Tibial artery (tissue), 4 donors: Measurements from ENCODE around the gene ANKRD65.

Experiments used
- DNase-seq, 2 donors: peaks; one replicate each; pipeline ENCODE4 v3.0.0-alpha.2; 2019
- H3K27ac ChIP-seq, 2 donors: fragments of 200-600 bp; sonication (generic) in 1 of 2; 1 replicate in 1 of 2; 2 replicates in 1 of 2; pipeline ENCODE4 v1.5.1; 2018 to 2019; ENCODE audit warnings: mild to moderate bottlenecking in 1 of 2
- H3K27me3 ChIP-seq, 2 donors: fragments of 200-600 bp; sonication (generic) in 1 of 2; one replicate each; pipeline versions ENCODE4 v1.5.1 to v1.6.0; 2016 to 2019
- H3K36me3 ChIP-seq, 3 donors: fragments of 200-600 bp; sonication (generic) in 2 of 3; one replicate each; pipeline ENCODE4 v1.5.1; 2016 to 2019; ENCODE audit warnings: mild to moderate bottlenecking in 2 of 3
- H3K4me1 ChIP-seq, 4 donors: fragments of 200-600 bp; sonication (generic) in 2 of 4; 1 replicate in 3 of 4; 2 replicates in 1 of 4; pipeline ENCODE4 v1.5.1; 2016 to 2019
- H3K4me3 ChIP-seq, 2 donors: fragments of 200-600 bp; sonication (generic) in 1 of 2; 1 replicate in 1 of 2; 2 replicates in 1 of 2; pipeline ENCODE4 v1.5.1; 2018 to 2019; ENCODE audit warnings: mild to moderate bottlenecking in 2 of 2
- H3K9me3 ChIP-seq, 3 donors: fragments of 200-600 bp; sonication (generic) in 1 of 3; one replicate each; pipeline ENCODE4 v1.5.1; 2016 to 2019
- intact Hi-C: fragments of 100-400 bp; cut with DNase I; formaldehyde crosslinking; loops from one replicate; pipeline ENCODE4 v1.15.0; 2023; ENCODE audit warnings: low total_unique reads
- TF ChIP-seq, protein P1 (sequence below), 2 experiments: fragments of 200-600 bp in 1 of 2; fragments of 450-650 bp in 1 of 2; IDR thresholded peaks; one replicate each; pipeline ENCODE4 v1.5.1; 2017 to 2019; ENCODE audit warnings: antibody characterized with exemption in 2 of 2, mild to moderate bottlenecking in 1 of 2, moderate library complexity in 1 of 2

Gene ANKRD65

DNA sequence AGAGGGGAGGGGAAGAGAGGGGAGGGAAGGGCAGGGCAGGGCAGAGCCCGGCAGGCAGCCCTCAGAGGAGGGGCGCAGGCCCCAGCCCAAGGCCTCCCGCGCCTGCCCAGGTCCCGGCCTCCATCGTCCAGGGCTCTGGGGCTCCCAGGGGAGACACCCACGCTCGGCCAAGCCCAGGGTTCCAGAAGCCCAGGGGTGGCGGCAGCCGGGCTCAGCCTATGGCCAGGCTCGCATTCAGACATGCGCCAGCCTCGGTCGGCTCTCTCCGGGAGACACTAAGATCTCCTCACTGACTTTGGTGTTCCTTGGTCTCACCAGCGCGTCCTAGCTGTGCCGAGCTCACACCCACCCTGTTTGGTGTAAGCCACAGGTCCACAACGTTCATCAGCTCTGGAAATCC, 7.1 kb upstream of the ANKRD65 start:
- TF ChIP-seq, protein P1, sequence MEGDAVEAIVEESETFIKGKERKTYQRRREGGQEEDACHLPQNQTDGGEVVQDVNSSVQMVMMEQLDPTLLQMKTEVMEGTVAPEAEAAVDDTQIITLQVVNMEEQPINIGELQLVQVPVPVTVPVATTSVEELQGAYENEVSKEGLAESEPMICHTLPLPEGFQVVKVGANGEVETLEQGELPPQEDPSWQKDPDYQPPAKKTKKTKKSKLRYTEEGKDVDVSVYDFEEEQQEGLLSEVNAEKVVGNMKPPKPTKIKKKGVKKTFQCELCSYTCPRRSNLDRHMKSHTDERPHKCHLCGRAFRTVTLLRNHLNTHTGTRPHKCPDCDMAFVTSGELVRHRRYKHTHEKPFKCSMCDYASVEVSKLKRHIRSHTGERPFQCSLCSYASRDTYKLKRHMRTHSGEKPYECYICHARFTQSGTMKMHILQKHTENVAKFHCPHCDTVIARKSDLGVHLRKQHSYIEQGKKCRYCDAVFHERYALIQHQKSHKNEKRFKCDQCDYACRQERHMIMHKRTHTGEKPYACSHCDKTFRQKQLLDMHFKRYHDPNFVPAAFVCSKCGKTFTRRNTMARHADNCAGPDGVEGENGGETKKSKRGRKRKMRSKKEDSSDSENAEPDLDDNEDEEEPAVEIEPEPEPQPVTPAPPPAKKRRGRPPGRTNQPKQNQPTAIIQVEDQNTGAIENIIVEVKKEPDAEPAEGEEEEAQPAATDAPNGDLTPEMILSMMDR (IDR thresholded peaks at IDR 0.05): no peak
- DNase-seq: no peak
- no peaks in the 10 kb centered on the region for H3K36me3 ChIP-seq
- H3K27me3 ChIP-seq: peaks cover 0 to 24% of the 10 kb centered on the region in 2 donors
- H3K27ac ChIP-seq: no peak overlapping the region
- intact Hi-C loops: no loop called here
- H3K4me3 ChIP-seq: no peak overlapping the region
- no peaks in the 10 kb centered on the region for H3K9me3 ChIP-seq
- H3K4me1 ChIP-seq: peaks cover 4 to 43% (median 33%) of the 10 kb centered on the region in 4 donors

DNA sequence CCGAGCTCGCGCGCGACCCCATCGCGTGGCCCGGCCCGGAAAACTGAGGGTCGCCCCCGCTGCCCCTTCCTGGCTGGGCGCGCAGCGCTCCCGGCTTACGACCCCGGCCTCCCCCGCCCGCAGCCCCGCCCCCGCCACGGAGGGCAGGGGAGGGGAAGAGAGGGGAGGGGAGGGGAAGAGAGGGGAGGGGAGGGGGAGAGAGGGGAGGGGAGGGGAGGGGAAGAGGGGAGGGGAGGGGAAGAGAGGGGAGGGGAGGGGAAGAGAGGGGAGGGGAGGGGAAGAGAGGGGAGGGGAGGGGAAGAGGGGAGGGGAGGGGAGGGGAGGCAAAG, 6.7 kb upstream of the ANKRD65 start:
- Histone ChIP-seq H3K4me3 (peak overlapping the region; percentile 27 to 46), H3K27me3 (peaks cover 0 to 24% of the 10 kb centered on the region in 2 donors), H3K9me3 (no peaks in the 10 kb centered on the region), H3K36me3 (no peaks in the 10 kb centered on the region), H3K4me1 (peaks cover 4 to 39% (median 31%) of the 10 kb centered on the region in 4 donors), H3K27ac (peak overlapping the region in 1 of 2 donors; percentile 33)
- TF ChIP-seq, protein P1 (IDR thresholded peaks at IDR 0.05): no peak
- no peak for DNase-seq
- intact Hi-C loops: no loop called here

DNA sequence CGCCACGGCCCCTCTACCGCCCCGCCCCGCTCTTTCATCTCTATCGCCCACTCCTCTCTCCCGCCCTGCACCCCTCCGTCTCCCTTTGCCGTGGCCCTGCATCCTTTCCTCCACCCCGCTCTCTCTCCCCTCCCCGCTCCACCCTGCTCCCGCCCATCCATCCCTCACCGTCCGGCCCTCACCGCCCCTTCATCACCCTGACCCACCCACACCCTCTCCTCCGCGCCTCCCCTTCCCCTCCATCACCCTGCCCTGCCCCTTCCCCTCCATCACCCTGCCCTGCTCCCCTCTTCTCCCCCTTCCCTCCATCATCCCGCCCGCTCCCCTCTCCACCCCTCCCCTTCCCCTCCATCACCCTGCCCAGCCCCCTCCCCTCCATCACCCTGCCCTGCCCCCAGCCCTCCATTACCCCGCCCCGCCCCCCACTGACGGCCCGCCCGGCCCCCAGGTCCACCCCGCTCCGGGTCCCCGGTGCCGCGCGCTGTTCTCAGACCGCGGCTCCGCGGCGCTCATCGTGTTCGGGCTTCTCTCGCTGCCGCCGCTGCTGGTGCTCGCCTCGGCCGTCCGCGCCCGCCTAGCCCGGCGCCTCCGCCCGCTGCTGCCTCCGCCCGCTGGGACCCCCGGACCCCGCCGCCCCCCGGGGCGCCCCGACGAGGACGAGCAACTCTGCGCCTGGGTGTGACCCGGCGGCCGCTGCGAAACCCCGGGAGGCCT, 6.2 kb upstream of the ANKRD65 start:
- Histone ChIP-seq H3K27me3 (peaks cover 0 to 27% of the 10 kb centered on the region in 2 donors), H3K4me3 (peak overlapping the region; percentile 27 to 46), H3K4me1 (peaks cover 4 to 34% (median 28%) of the 10 kb centered on the region in 4 donors), H3K9me3 (no peaks in the 10 kb centered on the region), H3K36me3 (no peaks in the 10 kb centered on the region), H3K27ac (peak overlapping the region in 1 of 2 donors; percentile 33)
- TF ChIP-seq, protein P1 (IDR thresholded peaks at IDR 0.05): no peak
- DNase-seq: peak in 1 of 2 donors; percentile 68
- intact Hi-C loops: no loop called here

DNA sequence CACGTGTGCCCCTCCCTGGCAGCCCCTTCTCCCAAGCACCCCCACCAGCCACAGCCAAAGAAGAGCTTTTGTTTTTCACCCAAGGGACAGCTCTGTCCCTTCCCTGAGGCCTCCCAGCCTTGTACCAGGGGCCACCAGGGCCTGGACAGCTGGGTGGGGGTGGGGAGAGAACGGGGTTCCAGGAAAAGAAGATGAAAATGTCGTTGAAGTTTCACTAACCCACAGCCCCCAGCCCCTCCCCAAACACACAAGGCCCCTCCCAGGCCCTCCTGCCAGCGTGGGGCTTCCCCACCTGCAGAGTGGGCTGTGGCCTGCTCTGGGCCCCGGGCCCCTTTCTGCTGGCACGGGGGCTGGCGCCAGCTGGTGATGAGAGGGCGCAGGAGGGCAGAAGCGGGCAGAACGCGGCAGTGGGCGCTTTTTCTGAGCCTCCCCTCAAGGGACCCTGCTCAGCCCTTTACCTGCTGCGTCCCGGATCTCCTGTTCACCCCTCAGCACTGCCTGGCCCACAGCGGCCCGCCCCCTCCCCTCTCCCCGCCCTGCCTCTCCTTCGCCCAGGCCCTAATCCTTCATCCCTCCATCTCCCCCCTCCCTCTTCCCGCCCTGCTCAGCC, 5.5 kb upstream of the ANKRD65 start:
- Histone ChIP-seq H3K4me3 (no peak overlapping the region), H3K4me1 (peaks cover under 1 to 27% (median 22%) of the 10 kb centered on the region in 4 donors), H3K9me3 (no peaks in the 10 kb centered on the region), H3K36me3 (no peaks in the 10 kb centered on the region), H3K27me3 (peaks cover 0 to 34% of the 10 kb centered on the region in 2 donors), H3K27ac (no peak overlapping the region)
- no peak for DNase-seq
- intact Hi-C loops: no loop called here
- TF ChIP-seq, protein P1 (IDR thresholded peaks at IDR 0.05): no peak

DNA sequence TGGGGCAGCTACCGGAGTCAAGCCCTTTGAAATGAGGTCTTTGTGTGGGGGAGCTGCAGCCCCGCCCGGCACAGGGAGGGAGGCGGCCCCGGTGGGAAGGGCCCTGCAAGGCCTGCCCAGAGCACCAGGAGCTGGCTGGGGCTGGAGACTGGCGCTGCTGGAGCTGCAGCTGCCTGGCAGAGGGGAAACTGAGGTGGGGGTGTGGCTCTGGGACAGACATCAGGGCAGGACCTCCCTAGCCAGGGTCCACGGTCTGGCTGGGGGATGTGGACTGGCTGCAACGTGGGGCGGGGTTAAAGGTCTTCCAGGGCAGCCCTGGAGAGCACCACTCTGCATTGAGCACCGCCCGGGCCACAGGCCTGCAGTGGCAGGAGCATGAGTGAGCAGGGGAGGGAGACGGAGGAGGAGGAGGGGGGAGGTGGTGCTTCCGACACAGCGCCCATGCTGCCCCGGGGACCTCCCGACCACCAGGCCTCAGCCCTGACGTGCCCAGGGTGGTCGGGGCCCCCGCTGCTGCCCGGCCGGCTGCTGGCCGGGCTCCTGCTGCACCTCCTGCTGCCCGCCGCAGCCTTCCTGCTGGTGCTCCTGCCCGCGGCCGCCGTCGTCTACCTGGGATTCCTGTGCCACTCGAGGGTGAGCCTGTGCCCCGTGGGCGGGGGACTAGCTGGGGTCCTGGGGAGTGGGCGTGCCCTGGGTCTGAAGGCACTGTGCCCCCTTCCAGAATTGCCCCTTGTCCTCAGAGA, 4.8 kb upstream of the ANKRD65 start:
- no peak for DNase-seq
- TF ChIP-seq, protein P1 (IDR thresholded peaks at IDR 0.05): no peak
- intact Hi-C loops: no loop called here
- H3K36me3 ChIP-seq: no peaks in the 10 kb centered on the region
- H3K9me3 ChIP-seq: no peaks in the 10 kb centered on the region
- peaks cover 0 to 20% (median 15%) of the 10 kb centered on the region in 4 donors for H3K4me1 ChIP-seq
- H3K4me3 ChIP-seq: no peak overlapping the region
- H3K27me3 ChIP-seq: peaks cover 0 to 41% of the 10 kb centered on the region in 2 donors
- no peak overlapping the region for H3K27ac ChIP-seq
